GM23338 (cell line): ENCODE data around the gene CACUL1. TPM values are rescaled to one million over a fixed set of nuclear protein-coding genes. Genes with fewer than 3 reads are reported as not detected.

ENCODE experiments used
- ATAC-seq: fragments of 200-7000 bp; cut with Tn5 transposase; 3 replicates; pipeline ENCODE4 v1.9.1; 2020
- DNase-seq: peaks from one replicate; pipeline ENCODE4 v3.0.0-alpha.2; 2015; ENCODE audit warnings: low spot score
- H2AFZ ChIP-seq: fragments of 200-600 bp; sonication (generic); 2 replicates; pipeline ENCODE4 v1.8.0; 2016; ENCODE audit warnings: antibody characterized with exemption, mild to moderate bottlenecking, moderate library complexity
- H3F3A ChIP-seq: fragments of 200-600 bp; sonication (generic); replicated peaks from 2 replicates; pipeline ENCODE4 v1.8.0; 2017; ENCODE audit warnings: antibody characterized with exemption, mixed run types, low read depth
- H3K27ac ChIP-seq: fragments of 200-600 bp; sonication (generic); 2 replicates; pipeline ENCODE4 v1.6.1; 2016; ENCODE audit warnings: low read depth
- H3K27me3 ChIP-seq: fragments of 200-600 bp; sonication (generic); 2 replicates; pipeline ENCODE4 v1.8.0; 2016; ENCODE audit warnings: mild to moderate bottlenecking, mixed run types, moderate library complexity; ENCODE audit not compliant: insufficient read depth
- H3K36me3 ChIP-seq: fragments of 200-600 bp; sonication (generic); 2 replicates; pipeline ENCODE4 v1.8.0; 2016; ENCODE audit warnings: mild to moderate bottlenecking; ENCODE audit not compliant: insufficient read depth
- H3K4me1 ChIP-seq: fragments of 200-600 bp; sonication (generic); 2 replicates; pipeline ENCODE4 v1.8.0; 2016; ENCODE audit warnings: mild to moderate bottlenecking, moderate library complexity; ENCODE audit not compliant: insufficient read depth
- H3K4me2 ChIP-seq: fragments of 200-600 bp; sonication (generic); 2 replicates; pipeline ENCODE4 v1.7.1; 2017; ENCODE audit warnings: mixed run types
- H3K4me3 ChIP-seq: fragments of 200-600 bp; sonication (generic); 2 replicates; pipeline ENCODE4 v1.6.1; 2016; ENCODE audit warnings: mixed run types
- H3K79me2 ChIP-seq: fragments of 200-600 bp; sonication (generic); replicated peaks from 2 replicates; pipeline ENCODE4 v1.8.0; 2017; ENCODE audit warnings: mild to moderate bottlenecking; ENCODE audit not compliant: insufficient read depth
- H3K9me2 ChIP-seq: fragments of 200-600 bp; sonication (generic); 2 replicates; pipeline ENCODE4 v1.8.0; 2017; ENCODE audit not compliant: insufficient read depth
- H4K20me1 ChIP-seq: fragments of 200-600 bp; sonication (generic); replicated peaks from 2 replicates; pipeline ENCODE4 v1.8.0; 2017; ENCODE audit warnings: mild to moderate bottlenecking; ENCODE audit not compliant: insufficient read depth
- H3K27ac Mint-ChIP-seq: 2 replicates; pipeline ENCODE4 v1.8.0; 2020; ENCODE audit warnings: inconsistent platforms, mild to moderate bottlenecking, moderate library complexity, mixed read lengths
- H3K27me3 Mint-ChIP-seq: 3 replicates; pipeline ENCODE4 v1.8.0; 2022; ENCODE audit warnings: low read depth, mild to moderate bottlenecking, moderate library complexity, mixed read lengths, inconsistent platforms; ENCODE audit not compliant: insufficient read depth, poor library complexity
- H3K36me3 Mint-ChIP-seq: 3 replicates; pipeline ENCODE4 v1.8.0; 2021; ENCODE audit warnings: low read depth, mild to moderate bottlenecking, inconsistent platforms, moderate library complexity, mixed read lengths
- H3K4me1 Mint-ChIP-seq: 3 replicates; pipeline ENCODE4 v1.8.0; 2020; ENCODE audit warnings: mild to moderate bottlenecking, inconsistent platforms, mixed read lengths
- H3K4me3 Mint-ChIP-seq: 3 replicates; pipeline ENCODE4 v1.8.0; 2021; ENCODE audit warnings: moderate library complexity, mild to moderate bottlenecking, inconsistent platforms, mixed read lengths
- H3K9me3 Mint-ChIP-seq: 3 replicates; pipeline ENCODE4 v1.8.0; 2020; ENCODE audit warnings: moderate library complexity, mild to moderate bottlenecking, inconsistent platforms, mixed read lengths
- CREB1 ChIP-seq: fragments of 250-450 bp; sonication (Bioruptor Pico); IDR thresholded peaks from 2 replicates; pipeline ENCODE4 v1.5.0; 2020; ENCODE audit warnings: low read depth, mild to moderate bottlenecking, moderate library complexity
- CTCF ChIP-seq, 2 experiments: fragments of 200-600 bp in 1 of 2; sonication (generic) in 1 of 2; conservative IDR thresholded peaks; 2 replicates each; pipeline versions ENCODE4 v1.5.1 to v1.6.1; 2016 to 2017; ENCODE audit warnings: antibody characterized with exemption in 2 of 2, low read depth in 2 of 2, mild to moderate bottlenecking in 2 of 2, moderate library complexity in 1 of 2
- EZH2 ChIP-seq: fragments of 200-600 bp; sonication (generic); IDR thresholded peaks from one replicate; pipeline ENCODE4 v1.8.0; 2017; ENCODE audit warnings: antibody characterized with exemption, mild to moderate bottlenecking, low read depth; ENCODE audit not compliant: unreplicated experiment
- EZH2phosphoT487 ChIP-seq: fragments of 200-600 bp; sonication (generic); IDR thresholded peaks from one replicate; pipeline ENCODE4 v1.8.1; 2018; ENCODE audit warnings: antibody characterized with exemption; ENCODE audit not compliant: unreplicated experiment
- JUNB ChIP-seq: IDR thresholded peaks from one replicate; pipeline ENCODE4 v1.6.1; 2016; ENCODE audit warnings: antibody characterized with exemption; ENCODE audit not compliant: unreplicated experiment
- NANOG ChIP-seq: IDR thresholded peaks from 2 replicates; pipeline ENCODE4 v1.6.1; 2016; ENCODE audit warnings: antibody characterized with exemption, borderline replicate concordance
- POLR2AphosphoS5 ChIP-seq: IDR thresholded peaks from 2 replicates; pipeline ENCODE4 v1.6.1; 2016; ENCODE audit warnings: antibody characterized with exemption, low read depth
- STAT1 ChIP-seq: IDR thresholded peaks from one replicate; pipeline ENCODE4 v1.6.1; 2016; ENCODE audit warnings: antibody characterized with exemption; ENCODE audit not compliant: unreplicated experiment
- ZNF114 ChIP-seq: fragments of 250-450 bp; sonication (Bioruptor Pico); IDR thresholded peaks from 2 replicates; pipeline ENCODE4 v1.5.0; 2020; ENCODE audit warnings: mild to moderate bottlenecking, moderate library complexity
- polyA plus RNA-seq: library from polyadenylated mRNA; unstranded; fragments of >200 nt; fragmentation: Nextera tagmentation; extraction: Ambion mirVana; gene quantifications from 2 replicates; pipeline ENCODE4 v1.2.1, GENCODE V29; 2016
- total RNA-seq: library from RNA; depleted of rRNA; stranded (reverse); fragments of >200 nt; shearing (Covaris generic); gene quantifications from 2 replicates; pipeline ENCODE4 v1.2.3, GENCODE V29; 2014
- TF ChIP-seq, protein P1 (sequence below): IDR thresholded peaks from one replicate; pipeline ENCODE4 v1.6.1; 2018; ENCODE audit warnings: antibody characterized with exemption; ENCODE audit not compliant: unreplicated experiment

Gene CACUL1
- total and polyA plus RNA-seq, 2 experiments from 2014 or later = 46.4 to 59.4 TPM

GRCh38 chr10:118635674-118636402, 118.9 kb downstream of the CACUL1 start:
- Histone ChIP-seq H4K20me1 (no peaks in the 10 kb centered on the region), H3K27ac (no peak overlapping the region), H3K79me2 (no peaks in the 10 kb centered on the region), H3K27me3 (0 out of 2 replicates have a peak, but pooled peaks cover 6% of the 10 kb centered on the region), H3K9me2 (no peaks in the 10 kb centered on the region), H3F3A (no peaks in the 10 kb centered on the region), H3K4me3 (no peak overlapping the region), H3K36me3 (0 out of 2 replicates have a peak, but pooled peaks cover 4% of the 10 kb centered on the region), H2AFZ (no peak overlapping the region), H3K4me2 (0 out of 2 replicates have a peak overlapping the region, but pooled peaks have one; percentile 10), H3K4me1 (no peaks in the 10 kb centered on the region)
- Mint-ChIP-seq H3K9me3 (peaks cover 20% of the 10 kb centered on the region), H3K4me1 (peaks cover 30% of the 10 kb centered on the region), H3K36me3 (peaks cover 18% of the 10 kb centered on the region; the same call in 2 of the 3 replicates), H3K27me3 (peaks cover 26% of the 10 kb centered on the region), H3K4me3 (no peak overlapping the region), H3K27ac (no peak overlapping the region)
- no peak for TF ChIP-seq EZH2phosphoT487
- no peak for TF ChIP-seq JUNB
- TF ChIP-seq, protein P1, sequence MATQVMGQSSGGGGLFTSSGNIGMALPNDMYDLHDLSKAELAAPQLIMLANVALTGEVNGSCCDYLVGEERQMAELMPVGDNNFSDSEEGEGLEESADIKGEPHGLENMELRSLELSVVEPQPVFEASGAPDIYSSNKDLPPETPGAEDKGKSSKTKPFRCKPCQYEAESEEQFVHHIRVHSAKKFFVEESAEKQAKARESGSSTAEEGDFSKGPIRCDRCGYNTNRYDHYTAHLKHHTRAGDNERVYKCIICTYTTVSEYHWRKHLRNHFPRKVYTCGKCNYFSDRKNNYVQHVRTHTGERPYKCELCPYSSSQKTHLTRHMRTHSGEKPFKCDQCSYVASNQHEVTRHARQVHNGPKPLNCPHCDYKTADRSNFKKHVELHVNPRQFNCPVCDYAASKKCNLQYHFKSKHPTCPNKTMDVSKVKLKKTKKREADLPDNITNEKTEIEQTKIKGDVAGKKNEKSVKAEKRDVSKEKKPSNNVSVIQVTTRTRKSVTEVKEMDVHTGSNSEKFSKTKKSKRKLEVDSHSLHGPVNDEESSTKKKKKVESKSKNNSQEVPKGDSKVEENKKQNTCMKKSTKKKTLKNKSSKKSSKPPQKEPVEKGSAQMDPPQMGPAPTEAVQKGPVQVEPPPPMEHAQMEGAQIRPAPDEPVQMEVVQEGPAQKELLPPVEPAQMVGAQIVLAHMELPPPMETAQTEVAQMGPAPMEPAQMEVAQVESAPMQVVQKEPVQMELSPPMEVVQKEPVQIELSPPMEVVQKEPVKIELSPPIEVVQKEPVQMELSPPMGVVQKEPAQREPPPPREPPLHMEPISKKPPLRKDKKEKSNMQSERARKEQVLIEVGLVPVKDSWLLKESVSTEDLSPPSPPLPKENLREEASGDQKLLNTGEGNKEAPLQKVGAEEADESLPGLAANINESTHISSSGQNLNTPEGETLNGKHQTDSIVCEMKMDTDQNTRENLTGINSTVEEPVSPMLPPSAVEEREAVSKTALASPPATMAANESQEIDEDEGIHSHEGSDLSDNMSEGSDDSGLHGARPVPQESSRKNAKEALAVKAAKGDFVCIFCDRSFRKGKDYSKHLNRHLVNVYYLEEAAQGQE = no peak
- no peak for TF ChIP-seq ZNF114 (CRISPR knock-in tag)
- TF ChIP-seq STAT1 = no peak
- no peak for TF ChIP-seq POLR2AphosphoS5
- no peak for TF ChIP-seq EZH2
- TF ChIP-seq CREB1 (CRISPR knock-in tag) = no peak
- no peak for TF ChIP-seq CTCF (conservative IDR thresholded peaks at IDR 0.05; ENCODE audit: low read depth in 2 of 2)
- ATAC-seq (peak; percentile 79), DNase-seq (peak; percentile 16)

GRCh38 chr10:118633786-118634185, 121.0 kb downstream of the CACUL1 start:
- H3K4me2 ChIP-seq = no peak overlapping the region
- H3K36me3 Mint-ChIP-seq = 0 out of 3 replicates have a peak, but pooled peaks cover 5% of the 10 kb centered on the region
- no peaks in the 10 kb centered on the region for H3K79me2 ChIP-seq
- no peak for TF ChIP-seq NANOG
- no peaks in the 10 kb centered on the region for H3K4me1 ChIP-seq
- H3K36me3 ChIP-seq = no peaks in the 10 kb centered on the region
- H3K4me1 Mint-ChIP-seq = peaks cover 27% of the 10 kb centered on the region
- H3K27ac Mint-ChIP-seq = no peak overlapping the region
- H3K4me3 ChIP-seq = no peak overlapping the region
- no peak overlapping the region for H3K27ac ChIP-seq
- H4K20me1 ChIP-seq = no peaks in the 10 kb centered on the region
- H3K27me3 Mint-ChIP-seq = peaks cover 22% of the 10 kb centered on the region
- no peaks in the 10 kb centered on the region; the same call in 2 of the 3 replicates for H3K9me3 Mint-ChIP-seq
- H3F3A ChIP-seq = no peaks in the 10 kb centered on the region
- H3K27me3 ChIP-seq = 0 out of 2 replicates have a peak, but pooled peaks cover 6% of the 10 kb centered on the region
- no peak overlapping the region for H2AFZ ChIP-seq
- H3K4me3 Mint-ChIP-seq = no peak overlapping the region
- no peaks in the 10 kb centered on the region for H3K9me2 ChIP-seq
- no peak for DNase-seq
- ATAC-seq = no peak
